HFF-Myc (cell line): ENCODE data around the gene UST.
"Not testable (repeated sequence)": the region's sequence is repeated elsewhere in the genome, so short reads cannot be mapped to it uniquely, and the experiment has no call there.

Experiments used
- DNase-seq: peaks from one replicate; pipeline ENCODE4 v3.0.0-alpha.2; 2011; ENCODE audit warnings: low read depth; ENCODE audit errors: extremely low read depth
- H3K4me3 ChIP-seq: replicated peaks from 2 replicates; pipeline ENCODE4 v1.5.1; 2011; ENCODE audit warnings: low read depth, mild to moderate bottlenecking, control low read depth, low read length
- TF ChIP-seq, protein P1 (sequence below): IDR thresholded peaks from 2 replicates; pipeline ENCODE4 v1.5.1; 2012; ENCODE audit warnings: mild to moderate bottlenecking, low read depth, low read length, control low read depth; ENCODE audit errors: missing control alignments

UST gene

GRCh38 chr6:148745926-148746325, 904 bp upstream of the UST start:
- no peak for DNase-seq
- TF ChIP-seq, protein P1, sequence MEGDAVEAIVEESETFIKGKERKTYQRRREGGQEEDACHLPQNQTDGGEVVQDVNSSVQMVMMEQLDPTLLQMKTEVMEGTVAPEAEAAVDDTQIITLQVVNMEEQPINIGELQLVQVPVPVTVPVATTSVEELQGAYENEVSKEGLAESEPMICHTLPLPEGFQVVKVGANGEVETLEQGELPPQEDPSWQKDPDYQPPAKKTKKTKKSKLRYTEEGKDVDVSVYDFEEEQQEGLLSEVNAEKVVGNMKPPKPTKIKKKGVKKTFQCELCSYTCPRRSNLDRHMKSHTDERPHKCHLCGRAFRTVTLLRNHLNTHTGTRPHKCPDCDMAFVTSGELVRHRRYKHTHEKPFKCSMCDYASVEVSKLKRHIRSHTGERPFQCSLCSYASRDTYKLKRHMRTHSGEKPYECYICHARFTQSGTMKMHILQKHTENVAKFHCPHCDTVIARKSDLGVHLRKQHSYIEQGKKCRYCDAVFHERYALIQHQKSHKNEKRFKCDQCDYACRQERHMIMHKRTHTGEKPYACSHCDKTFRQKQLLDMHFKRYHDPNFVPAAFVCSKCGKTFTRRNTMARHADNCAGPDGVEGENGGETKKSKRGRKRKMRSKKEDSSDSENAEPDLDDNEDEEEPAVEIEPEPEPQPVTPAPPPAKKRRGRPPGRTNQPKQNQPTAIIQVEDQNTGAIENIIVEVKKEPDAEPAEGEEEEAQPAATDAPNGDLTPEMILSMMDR = no peak
- H3K4me3 ChIP-seq = peak overlapping the region; percentile 72

DNA sequence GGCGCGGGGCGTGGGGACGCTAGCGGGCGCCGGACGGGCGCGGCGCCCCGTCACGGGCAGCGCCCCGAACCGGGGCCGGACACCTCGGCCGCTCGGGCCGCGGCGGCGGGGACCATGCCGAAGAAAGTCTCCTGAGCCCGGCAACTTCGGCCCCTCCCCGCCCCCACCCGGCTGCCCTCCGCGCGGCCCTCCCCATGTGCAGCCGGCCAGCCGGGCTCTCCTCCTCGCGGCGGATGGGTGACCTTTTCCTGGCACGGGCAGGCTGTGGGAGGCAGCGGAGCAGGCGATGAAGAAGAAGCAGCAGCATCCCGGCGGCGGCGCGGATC, 278 bp downstream of the UST start:
- no peak for DNase-seq
- peak overlapping the region; percentile 72 for H3K4me3 ChIP-seq
- TF ChIP-seq, protein P1 = no peak

- DNase-seq = no peak
- TF ChIP-seq, protein P1 = no peak
- H3K4me3 ChIP-seq = peak overlapping the region; percentile 72
Observed at GRCh38 chr6:148747471-148748165, 788 bp downstream of the UST start.

DNA sequence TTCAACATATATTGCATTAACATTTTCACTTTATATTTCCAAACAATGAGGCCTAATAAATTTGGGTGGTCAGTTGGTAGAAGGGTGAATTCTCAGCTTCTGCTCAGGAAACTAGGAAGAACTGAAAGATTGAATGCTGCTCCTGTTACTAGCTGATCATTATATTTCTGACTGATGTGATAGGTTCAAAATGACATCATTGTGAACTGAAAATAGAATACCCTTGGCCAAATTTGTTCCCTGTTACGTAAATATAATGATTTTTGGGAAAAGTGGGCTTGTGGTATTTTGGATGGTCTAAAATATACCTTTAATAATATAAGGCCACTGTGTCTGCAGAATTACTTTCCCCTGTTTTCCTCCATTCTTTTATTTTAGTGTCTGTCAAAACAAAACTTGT, 2.8 kb downstream of the UST start:
- H3K4me3 ChIP-seq = no peak overlapping the region

DNA sequence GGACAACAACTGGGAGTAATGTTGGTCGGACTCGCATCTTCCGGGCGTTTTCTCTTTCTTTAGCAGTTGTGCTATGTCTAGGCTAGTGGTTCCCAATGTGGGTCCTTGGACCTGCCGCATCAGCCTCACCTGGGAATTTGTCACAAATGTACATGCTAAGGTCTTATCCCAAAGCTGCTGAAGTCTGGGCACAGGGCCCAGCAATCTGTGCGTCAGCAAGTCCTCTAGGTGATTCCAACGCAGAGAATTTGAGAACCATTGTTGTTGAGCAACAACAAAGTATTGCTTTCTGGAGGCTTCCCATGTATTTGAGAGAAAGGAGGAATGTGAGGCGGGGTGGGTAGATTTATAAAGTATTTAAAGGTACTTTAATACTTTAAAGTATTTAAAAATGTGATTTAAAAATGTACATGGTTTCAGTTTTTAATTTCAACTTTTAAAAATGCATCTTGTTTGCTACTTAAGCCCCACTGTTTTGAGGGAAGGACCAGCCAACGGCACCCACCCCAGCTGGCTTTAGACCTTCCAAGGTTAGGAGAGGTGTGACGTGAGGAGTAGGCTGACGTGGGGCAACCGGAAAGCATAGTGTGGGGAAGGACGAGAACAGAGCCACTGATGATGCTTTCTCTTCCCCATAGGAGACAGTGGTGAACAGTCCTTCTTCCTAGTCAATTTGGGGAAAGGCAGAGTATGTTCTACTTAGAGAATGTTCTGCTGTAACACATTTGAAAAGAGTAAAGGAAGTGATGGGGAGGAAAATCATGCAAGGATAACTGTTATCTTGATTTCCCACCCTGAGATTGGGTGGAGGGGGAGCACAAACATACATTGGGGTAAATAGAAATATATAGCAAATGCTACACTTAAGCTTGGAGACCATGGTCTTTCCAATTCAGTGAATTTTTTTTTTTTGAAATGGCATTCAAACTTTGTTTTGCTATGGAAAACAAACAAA, 4.3 kb downstream of the UST start:
- DNase-seq = no peak
- H3K4me3 ChIP-seq = no peak overlapping the region
- TF ChIP-seq, protein P1 = no peak

More for the DNA sequence above, 2.8 kb downstream of the UST start:
- TF ChIP-seq, protein P1 = no peak
- no peak for DNase-seq

DNA sequence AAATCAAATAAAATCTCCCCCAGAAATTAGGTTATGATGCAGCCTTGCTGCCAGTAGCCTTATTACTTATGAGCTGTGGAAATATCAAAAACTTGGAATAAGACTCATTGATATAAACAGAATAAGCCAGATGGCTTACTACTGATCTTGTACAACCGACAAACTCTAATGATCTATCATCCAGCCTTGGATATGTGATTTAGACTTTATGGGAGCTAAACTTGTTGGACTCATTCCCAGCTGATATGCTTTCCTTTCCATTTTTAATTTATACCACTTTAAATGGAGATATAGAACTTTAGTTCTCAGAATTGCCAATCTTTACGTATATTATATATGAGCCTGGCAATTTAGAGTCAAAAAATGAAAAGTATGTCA, 5.0 kb downstream of the UST start:
- no peak for DNase-seq

DNA sequence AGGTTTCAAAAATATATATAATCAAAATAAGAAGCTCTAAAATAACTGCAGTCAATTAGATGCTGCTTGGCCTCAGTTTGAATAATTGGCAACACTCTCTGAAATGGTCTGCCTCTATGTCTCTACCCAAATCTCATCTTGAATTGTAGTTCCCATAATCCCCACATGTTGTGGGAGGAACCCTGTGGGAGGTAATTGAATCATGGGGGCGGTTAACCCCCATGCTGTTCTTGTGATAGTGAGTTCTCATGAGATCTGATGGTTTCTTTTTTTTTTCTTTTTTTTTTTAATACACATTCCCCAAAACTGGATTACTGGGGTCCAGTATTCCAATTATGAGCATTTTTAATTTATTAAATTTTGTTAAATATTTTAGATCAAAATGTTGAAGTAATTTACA, 8.5 kb downstream of the UST start:
- not testable (repeated sequence) for H3K4me3 ChIP-seq, DNase-seq

More for the DNA sequence above, 5.0 kb downstream of the UST start:
- no peak overlapping the region for H3K4me3 ChIP-seq
- TF ChIP-seq, protein P1 = no peak
